GM12891 (cell line): ENCODE measurements around the gene IFNLR1.

Experiments used
- PAX5 ChIP-seq: IDR thresholded peaks from 2 replicates; pipeline ENCODE4 v1.6.1; 2011; ENCODE audit warnings: low read length, moderate library complexity, mild to moderate bottlenecking; ENCODE audit not compliant: insufficient read depth, severe bottlenecking
- POLR2A ChIP-seq: IDR thresholded peaks from 2 replicates; pipeline ENCODE4 v1.6.1; 2011; ENCODE audit warnings: low read depth, low read length, control low read depth
- POLR2AphosphoS5 ChIP-seq: IDR thresholded peaks from 2 replicates; pipeline ENCODE4 v1.6.1; 2011; ENCODE audit warnings: low read depth, low read length, control low read depth
- POU2F2 ChIP-seq: IDR thresholded peaks from 2 replicates; pipeline ENCODE4 v1.6.1; 2011; ENCODE audit warnings: low read depth, mild to moderate bottlenecking, control low read depth, low read length, moderate library complexity
- SPI1 ChIP-seq: IDR thresholded peaks from 2 replicates; pipeline ENCODE4 v1.6.1; 2011; ENCODE audit warnings: low read depth, low read length, control low read depth
- TAF1 ChIP-seq: IDR thresholded peaks from 2 replicates; pipeline ENCODE4 v1.6.1; 2011; ENCODE audit warnings: low read depth, low read length, control low read depth

DNA sequence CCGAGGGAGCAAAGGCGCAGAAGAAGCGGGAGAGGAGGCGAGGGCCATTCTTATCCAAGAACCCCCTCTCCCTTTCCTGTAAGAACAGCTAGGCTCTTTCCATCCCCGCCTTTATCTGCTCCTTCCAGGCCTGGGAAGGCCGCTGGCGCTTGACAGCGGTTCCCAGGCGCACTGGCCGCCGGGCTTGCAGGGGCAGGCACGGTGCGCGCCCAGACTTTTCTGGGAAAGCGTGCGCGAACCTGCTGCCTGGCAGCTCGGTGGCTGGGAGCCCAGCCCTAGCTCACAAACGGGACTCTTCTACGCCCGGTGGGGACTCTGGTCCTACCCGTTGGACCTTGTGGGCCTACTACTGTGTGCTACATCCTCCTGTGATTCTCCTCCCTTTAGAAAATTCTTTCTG, 8.8 kb upstream of the IFNLR1 start:
- TF ChIP-seq POLR2A (no peak), TAF1 (no peak), POLR2AphosphoS5 (no peak), POU2F2 (no peak), SPI1 (no peak), PAX5 (no peak)
